ENCODE results near the gene MRPS16.
A peak's percentile ranks its signal among the peaks of the same experiment; 100 is the strongest.

MRPS16 gene

DNA sequence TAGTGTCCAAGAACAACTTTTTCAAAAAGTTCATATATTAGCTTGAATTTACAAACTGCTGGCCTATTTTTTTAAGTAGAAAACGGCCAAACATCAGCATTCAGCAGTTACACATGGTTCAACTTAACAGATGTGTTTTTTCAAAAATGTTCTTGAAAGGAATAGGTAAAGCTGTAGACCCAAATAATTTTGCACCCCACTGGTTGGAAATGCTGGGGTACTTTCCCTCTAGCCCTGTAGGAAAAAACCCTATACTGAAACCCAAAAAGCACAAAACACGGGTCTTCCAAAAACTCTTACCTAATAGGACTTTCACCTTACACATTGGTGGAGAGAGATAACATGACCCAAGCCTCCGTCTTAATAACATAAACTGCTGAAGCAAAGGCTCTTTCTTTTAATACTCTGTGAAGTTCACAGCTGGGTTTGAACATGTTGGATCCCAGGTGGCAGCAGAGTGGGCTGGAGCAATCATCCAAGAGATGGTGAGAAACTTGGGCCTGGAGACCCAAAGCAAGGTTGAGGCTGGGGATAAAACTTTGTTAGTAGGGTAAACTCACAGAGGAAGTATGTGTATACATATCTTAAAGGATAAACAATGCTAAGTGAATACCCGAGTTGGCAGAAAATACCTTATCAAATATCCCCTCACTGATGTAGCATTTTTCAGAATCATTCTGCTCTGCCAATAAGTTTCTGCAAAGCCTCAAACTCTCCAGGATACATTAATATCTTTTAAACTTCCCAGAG is 4.8 kb downstream of the MRPS16 start:
- Histone ChIP-seq H3K4me3 (ENCODE audit: low read depth in 1 of 2, low read length in 1 of 2) (peak overlapping the region; percentile 83 to 84), H3K9me3 (no peaks in the 10 kb centered on the region), H3K36me3 (peaks cover 4% of the 10 kb centered on the region), H3K27ac (peak overlapping the region; percentile 75), H3K27me3 (no peaks in the 10 kb centered on the region), H3K4me1 (ENCODE audit: control insufficient read depth in 1 of 2, insufficient read depth in 1 of 2, low read depth in 1 of 2, low read length in 1 of 2) (peaks cover 23 to 24% of the 10 kb centered on the region in 2 experiments)
- no peak for TF ChIP-seq CTCF (IDR thresholded peaks at IDR 0.05)

GRCh38 chr10:73246646-73247508 is 5.6 kb downstream of the MRPS16 start, which contains the start of gene DNAJC9:
Gene DNAJC9 (minus strand): TSS chr10:73247255. CDS start chr10:73247189, 66 bp downstream.
- Histone ChIP-seq H3K27ac (peak within 1 kb of the TSS; percentile 75), H3K4me1 (ENCODE audit: control insufficient read depth in 1 of 2, insufficient read depth in 1 of 2, low read depth in 1 of 2, low read length in 1 of 2) (peaks cover 20 to 22% of the 10 kb centered on the region in 2 experiments)

DNA sequence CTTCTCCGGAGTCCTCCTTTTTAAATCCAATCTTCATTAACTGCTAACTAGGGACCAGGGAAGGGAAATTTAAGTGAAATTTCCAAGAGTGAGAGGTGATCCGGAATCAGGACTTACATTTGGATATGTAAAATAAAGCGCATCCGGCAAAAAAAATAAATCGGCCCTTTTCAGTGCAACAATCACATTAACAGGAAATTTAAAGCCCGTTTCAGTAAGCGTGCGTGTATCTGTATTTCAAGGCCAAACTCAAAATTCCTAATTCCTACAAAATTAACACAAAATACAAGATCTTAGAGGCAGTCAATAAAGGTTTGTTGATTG is 6.2 kb downstream of the MRPS16 start:
- Histone ChIP-seq H3K9me3 (no peaks in the 10 kb centered on the region), H3K36me3 (peaks cover 18% of the 10 kb centered on the region), H3K27me3 (no peaks in the 10 kb centered on the region), H3K4me1 (ENCODE audit: control insufficient read depth in 1 of 2, insufficient read depth in 1 of 2, low read depth in 1 of 2, low read length in 1 of 2) (peaks cover 16 to 17% of the 10 kb centered on the region in 2 experiments), H3K27ac (peak overlapping the region; percentile 75), H3K4me3 (ENCODE audit: low read depth in 1 of 2, low read length in 1 of 2) (peak overlapping the region; percentile 83 to 84)
- TF ChIP-seq CTCF (IDR thresholded peaks at IDR 0.05), result no peak

More at GRCh38 chr10:73246646-73247508, 5.6 kb downstream of the MRPS16 start, which contains the start of gene DNAJC9:
- no peaks in the 10 kb centered on the region for H3K9me3 ChIP-seq
- TF ChIP-seq CTCF (IDR thresholded peaks at IDR 0.05), result peak; percentile 36
- H3K36me3 ChIP-seq, result peaks cover 13% of the 10 kb centered on the region
- peak within 1 kb of the TSS; percentile 83 to 84 for H3K4me3 ChIP-seq (ENCODE audit: low read depth in 1 of 2, low read length in 1 of 2)
- H3K27me3 ChIP-seq, result no peaks in the 10 kb centered on the region

GRCh38 chr10:73244866-73245477 is 7.5 kb downstream of the MRPS16 start:
- peaks cover 16 to 17% of the 10 kb centered on the region in 2 experiments for H3K4me1 ChIP-seq (ENCODE audit: control insufficient read depth in 1 of 2, insufficient read depth in 1 of 2, low read depth in 1 of 2, low read length in 1 of 2)
- no peak overlapping the region for H3K4me3 ChIP-seq (ENCODE audit: low read depth in 1 of 2, low read length in 1 of 2)
- TF ChIP-seq CTCF (IDR thresholded peaks at IDR 0.05), result no peak
- peaks cover 32% of the 10 kb centered on the region for H3K36me3 ChIP-seq
- no peaks in the 10 kb centered on the region for H3K27me3 ChIP-seq
- no peak overlapping the region for H3K27ac ChIP-seq
- no peaks in the 10 kb centered on the region for H3K9me3 ChIP-seq

GRCh38 chr10:73239908-73240307 is 12.5 kb downstream of the MRPS16 start:
- TF ChIP-seq CTCF (IDR thresholded peaks at IDR 0.05), result no peak
- Histone ChIP-seq H3K9me3 (no peaks in the 10 kb centered on the region), H3K36me3 (peaks cover 66% of the 10 kb centered on the region)

More at GRCh38 chr10:73239908-73240307, 12.5 kb downstream of the MRPS16 start:
- Histone ChIP-seq H3K4me1 (ENCODE audit: control insufficient read depth in 1 of 2, insufficient read depth in 1 of 2, low read depth in 1 of 2, low read length in 1 of 2) (no peaks in the 10 kb centered on the region), H3K27me3 (no peaks in the 10 kb centered on the region), H3K4me3 (ENCODE audit: low read depth in 1 of 2, low read length in 1 of 2) (no peak overlapping the region), H3K27ac (no peak overlapping the region)
